PC-3 (cell line): ENCODE results near the gene NSL1.

Source experiments
- CTCF ChIP-seq: fragments of 300-600 bp; sonication (generic); conservative IDR thresholded peaks from 2 replicates; pipeline ENCODE4 v1.5.1; 2017; ENCODE audit warnings: antibody characterized with exemption, low read depth, mild to moderate bottlenecking, low read length
- EZH2 ChIP-seq: fragments of 300-600 bp; sonication (generic); IDR thresholded peaks from one replicate; pipeline ENCODE4 v1.6.1; 2017; ENCODE audit warnings: antibody characterized with exemption, mild to moderate bottlenecking, low read length; ENCODE audit not compliant: unreplicated experiment
- EZH2phosphoT487 ChIP-seq: fragments of 300-600 bp; sonication (generic); IDR thresholded peaks from 2 replicates; pipeline ENCODE4 v1.6.1; 2018; ENCODE audit warnings: mild to moderate bottlenecking, antibody characterized with exemption, low read length, borderline replicate concordance

GRCh38 chr1:212716161-212716560 is 75.4 kb downstream of the NSL1 start:
- TF ChIP-seq CTCF = no peak
- no peak for TF ChIP-seq EZH2
- no peak for TF ChIP-seq EZH2phosphoT487
